HEK293T (cell line): ENCODE measurements around the gene GOLGA7B.

Experiments
- CTBP1 ChIP-seq: fragments of 450-650 bp; IDR thresholded peaks from 2 replicates; pipeline ENCODE4 v1.6.1; 2016; ENCODE audit warnings: borderline replicate concordance
- FOXM1 ChIP-seq: fragments of 450-650 bp; IDR thresholded peaks from 2 replicates; pipeline ENCODE4 v1.6.1; 2017; ENCODE audit warnings: mild to moderate bottlenecking, borderline replicate concordance
- SP1 ChIP-seq: fragments of 450-650 bp; IDR thresholded peaks from 2 replicates; pipeline ENCODE4 v1.6.1; 2017

DNA sequence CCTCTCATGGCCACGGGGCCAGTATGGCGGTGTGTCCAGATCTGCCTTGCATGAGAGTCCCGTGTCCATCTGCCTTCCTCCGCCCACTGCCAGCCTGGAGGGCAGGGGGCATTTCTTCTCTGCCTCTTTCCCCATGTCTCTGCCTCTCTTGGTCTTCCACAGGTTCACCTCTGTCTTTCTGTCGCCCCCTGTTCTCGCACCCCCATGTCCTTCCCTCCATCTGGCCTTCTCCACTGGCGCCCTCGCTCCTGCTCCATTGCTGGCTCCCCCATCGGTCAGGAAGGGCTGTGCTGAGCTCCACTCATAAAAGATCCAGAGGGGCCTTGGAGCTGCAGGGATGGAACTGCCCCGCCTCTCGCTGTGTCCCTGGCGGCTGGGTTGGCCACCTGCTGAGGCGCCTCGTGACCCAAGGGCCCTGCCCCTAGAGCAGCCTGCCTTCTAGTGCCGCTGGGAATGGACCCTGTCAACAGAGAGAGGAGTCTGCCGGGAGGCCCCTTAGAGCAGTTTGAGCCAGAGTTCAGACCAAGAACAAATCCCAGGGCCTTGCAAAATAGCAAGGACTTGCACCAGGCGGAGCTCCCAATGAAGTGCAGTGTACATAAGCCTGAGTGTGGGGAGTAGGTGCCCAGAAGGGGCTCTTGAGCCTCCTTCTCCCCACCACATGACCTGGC, 42.0 kb downstream of the GOLGA7B start:
- TF ChIP-seq CTBP1, result no peak
- no peak for TF ChIP-seq SP1
- TF ChIP-seq FOXM1, result no peak
